Right forelimb (tissue), 1 donor: Measurements from ENCODE around the gene OR6J1.
"Not testable (repeated sequence)": the region's sequence is repeated elsewhere in the genome, so short reads cannot be mapped to it uniquely, and the experiment has no call there.

ENCODE experiments used
- DNase-seq: peaks from one replicate; pipeline ENCODE4 v3.0.0-alpha.2; 2018

Gene OR6J1

DNA sequence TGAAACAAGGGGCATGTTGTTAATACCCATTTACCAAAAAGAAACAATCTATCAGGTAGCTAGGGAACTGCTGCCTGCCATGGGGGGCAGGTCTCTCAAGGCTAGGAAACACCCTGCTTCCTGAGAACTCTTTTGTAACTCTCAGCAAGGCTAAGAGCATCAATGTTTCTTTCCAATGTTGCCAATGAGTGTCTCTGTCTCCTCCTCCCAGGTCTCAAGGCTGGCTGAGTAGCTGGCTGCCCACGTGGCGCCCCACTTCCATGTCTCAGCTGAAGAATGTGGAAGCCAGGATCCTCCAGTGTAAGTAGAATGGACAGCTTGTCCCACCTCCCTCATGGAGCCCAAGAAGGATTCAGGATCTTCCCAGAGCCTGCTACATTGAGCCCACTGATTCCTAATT is 42.7 kb downstream of the OR6J1 start:
- no peak for DNase-seq

DNA sequence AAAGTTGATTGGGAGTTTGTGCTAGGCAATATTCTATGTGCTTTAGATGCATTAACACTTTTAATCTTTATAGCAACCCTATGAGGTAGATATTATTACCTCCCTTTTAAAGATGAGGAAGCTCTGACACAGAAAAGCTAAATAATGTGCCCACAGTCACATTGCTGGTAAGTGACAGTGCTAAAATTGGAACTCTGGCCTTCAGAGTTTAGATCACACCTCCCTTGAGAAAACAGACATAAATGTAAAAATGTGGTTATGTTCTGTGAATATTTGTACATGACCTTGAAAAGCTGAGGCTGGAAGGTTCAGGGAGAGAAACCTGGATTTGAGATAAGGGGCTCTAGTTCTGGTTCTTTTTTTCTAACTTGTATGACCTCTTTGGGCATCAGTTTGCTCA is 44.1 kb downstream of the OR6J1 start:
- DNase-seq: no peak

DNA sequence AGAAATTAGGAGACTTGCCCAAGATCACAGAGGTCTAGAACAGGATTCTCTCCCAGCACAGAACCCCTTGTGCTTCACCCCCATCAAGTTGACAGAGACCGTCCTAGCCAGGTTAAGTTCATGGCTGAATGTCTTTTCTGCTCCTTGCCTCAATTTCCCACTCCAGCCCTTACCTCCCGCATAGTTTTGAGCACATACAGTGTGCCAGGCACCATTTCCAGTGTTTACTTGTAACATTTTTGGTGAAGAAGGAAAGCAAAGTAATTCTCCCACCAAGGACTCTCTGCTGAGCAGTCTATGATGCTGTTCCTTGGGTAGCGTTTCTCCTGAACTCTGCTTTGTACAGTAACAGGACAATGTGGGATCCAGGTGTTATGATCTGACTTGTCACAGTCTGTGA is 44.8 kb downstream of the OR6J1 start:
- no peak for DNase-seq

DNA sequence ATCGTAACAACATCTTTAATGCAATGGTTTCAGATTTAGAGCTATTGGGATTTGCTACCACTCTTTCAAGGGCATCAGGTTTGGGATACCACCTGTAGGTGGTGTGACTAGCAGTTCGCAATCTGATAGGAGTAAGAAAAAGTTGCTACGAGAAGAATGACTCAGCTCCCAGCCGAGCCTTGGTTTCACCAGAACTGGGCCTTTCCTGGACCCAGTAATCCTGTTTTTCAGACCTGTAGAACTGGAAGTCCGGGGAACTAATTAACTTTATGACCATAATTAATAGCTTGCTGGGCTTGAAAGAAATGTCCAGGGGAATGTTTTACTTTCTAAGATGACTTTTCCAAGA is 45.3 kb downstream of the OR6J1 start:
- DNase-seq: no peak

DNA sequence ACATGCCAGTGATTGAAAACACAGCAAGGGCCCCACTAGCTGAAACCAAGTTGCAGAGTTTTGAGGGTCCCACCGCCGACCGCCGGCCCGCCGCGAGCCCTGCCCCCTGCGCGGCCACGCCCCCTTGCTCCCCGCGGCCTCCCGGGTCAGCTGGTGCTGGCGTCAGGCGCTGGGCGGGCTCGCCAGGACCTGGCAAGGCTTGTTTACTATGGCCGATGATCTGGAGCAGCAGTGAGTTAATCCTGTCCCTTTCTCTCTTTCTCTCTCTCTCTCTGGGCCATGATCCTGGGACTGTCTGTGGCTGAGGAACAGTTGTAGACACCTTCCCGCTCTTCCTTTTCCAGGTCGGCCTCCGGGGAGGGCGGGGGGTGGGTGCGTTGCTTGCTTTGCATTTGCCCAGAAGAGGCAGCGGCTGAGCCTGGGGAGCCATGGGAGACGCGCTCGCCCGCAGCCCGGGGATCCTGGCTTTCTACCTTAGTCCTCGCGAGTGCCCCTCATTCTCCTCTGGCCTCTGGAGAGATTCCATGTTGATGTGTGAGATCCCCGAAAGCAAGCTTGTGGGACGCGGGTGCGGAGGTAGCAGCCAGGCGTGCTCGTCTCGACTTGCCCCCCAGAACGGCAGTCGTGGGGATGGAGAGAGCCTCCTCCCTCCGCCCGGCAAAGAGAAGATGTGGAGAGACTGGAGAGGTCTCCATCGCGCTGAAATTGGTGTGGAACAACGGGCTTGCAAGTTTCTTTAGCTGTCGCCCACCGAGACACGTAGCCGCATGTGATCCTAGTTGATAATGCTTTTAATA is 45.9 kb downstream of the OR6J1 start, which contains the start of gene ABHD4:
TSS of gene ABHD4 (plus strand) at position 202 of the 797 bp plus-strand sequence. CDS start at position 209, 7 bp downstream.
- DNase-seq: peak; percentile 91

DNA sequence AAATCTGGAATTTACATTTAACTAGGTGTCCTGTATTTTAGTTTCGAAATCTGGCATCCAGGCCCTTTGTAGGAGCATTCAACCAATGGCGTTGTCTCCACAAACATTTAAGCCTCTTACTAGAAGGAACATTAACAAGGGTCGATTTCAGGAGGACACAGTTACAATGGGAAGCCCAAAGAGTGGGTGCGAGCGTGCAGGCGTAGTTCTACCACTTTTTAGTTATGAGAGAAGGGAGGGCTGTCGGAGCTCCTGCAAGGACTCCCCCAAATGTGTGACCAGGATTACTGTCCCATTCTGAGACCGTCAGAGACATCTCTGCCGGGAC is 46.4 kb downstream of the OR6J1 start:
- DNase-seq: no peak

DNA sequence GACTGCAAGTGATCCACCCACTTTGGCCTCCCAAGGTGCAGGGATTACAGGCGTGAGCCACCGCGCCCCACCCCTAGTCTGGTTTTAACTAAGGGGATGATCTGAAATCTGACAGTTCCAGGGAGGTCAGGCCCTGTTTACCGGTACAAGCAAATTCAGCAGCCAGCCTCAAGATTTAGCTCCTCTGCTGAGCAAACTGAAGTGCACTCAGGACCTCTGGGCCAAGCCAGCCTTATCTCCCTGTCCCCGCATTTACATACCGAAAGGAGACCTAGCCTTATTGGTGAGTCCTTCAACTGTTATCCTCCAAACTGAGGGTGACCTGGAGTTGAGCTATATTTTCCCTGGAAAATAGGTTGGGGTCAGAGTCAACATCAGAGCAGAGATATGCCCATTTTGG is 46.9 kb downstream of the OR6J1 start:
- no peak for DNase-seq

DNA sequence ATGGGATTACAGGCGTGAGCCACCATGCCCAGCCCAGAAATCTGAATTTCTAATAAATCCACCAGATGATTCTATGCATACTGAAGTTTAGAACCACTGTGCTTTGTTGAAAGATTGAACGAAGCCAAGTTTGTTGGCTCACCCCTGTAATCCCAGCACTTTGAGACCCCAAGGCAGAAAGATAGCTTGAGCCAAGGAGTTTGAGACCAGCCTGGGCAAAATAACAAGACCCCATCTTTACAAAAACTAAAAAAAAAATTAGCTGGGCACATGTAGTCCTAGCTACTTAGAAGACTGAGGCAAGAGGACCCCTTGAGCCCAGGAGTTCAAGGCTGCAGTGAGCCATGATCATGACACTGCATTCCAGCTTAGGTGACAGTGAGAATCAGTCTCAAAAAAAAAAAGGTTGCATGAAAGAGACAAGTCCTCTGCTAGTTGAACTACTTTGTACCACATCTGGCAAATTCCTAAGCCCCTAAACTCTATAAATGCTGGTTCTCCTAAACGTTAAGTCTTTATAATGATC is 47.7 kb downstream of the OR6J1 start:
- no peak for DNase-seq

DNA sequence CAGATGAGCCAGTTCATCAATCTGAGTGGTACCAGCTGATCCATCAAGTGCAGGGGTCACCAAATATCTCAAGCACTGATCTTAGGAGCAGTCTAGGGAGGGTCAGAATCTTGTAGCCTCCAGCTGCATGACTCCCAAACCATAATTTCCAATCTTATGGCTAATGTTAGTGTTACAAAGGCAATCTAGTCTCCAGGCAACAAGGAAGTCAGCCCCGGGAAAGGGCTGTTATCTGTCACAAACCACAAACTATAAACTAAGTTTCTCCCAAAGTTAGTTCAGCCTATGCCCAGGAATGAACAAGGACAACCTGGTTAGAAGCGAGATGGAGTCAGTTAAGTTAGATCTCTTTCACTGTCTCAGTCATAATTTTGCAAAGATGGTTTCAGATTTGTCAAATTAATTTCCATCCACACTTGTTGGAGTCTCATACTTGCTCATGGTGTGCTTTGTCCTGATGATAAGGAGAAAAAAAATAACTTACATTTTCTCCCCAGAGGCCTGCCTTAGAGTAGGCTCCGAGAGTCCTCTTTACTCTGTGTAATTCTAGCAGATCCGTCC is 49.9 kb downstream of the OR6J1 start:
- DNase-seq: no peak

DNA sequence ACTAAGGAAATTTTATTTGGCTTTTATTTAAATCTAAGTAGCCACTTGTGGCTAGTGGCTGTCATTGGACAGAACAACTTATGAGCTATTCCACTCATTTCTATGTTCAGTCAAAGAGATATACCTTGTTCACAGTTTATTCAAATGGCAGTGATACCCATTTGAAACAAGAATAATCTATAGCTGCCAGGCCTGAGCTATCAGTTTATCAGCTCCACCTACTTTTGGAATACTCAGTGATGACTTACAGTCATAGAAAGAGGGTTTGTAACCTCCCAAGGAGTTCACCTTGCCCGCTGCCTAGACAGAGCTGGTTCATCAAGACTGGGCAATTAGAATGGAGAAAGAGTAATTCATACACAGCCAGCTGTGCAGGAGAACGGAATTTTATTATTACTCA is 50.6 kb downstream of the OR6J1 start:
- no peak for DNase-seq

DNA sequence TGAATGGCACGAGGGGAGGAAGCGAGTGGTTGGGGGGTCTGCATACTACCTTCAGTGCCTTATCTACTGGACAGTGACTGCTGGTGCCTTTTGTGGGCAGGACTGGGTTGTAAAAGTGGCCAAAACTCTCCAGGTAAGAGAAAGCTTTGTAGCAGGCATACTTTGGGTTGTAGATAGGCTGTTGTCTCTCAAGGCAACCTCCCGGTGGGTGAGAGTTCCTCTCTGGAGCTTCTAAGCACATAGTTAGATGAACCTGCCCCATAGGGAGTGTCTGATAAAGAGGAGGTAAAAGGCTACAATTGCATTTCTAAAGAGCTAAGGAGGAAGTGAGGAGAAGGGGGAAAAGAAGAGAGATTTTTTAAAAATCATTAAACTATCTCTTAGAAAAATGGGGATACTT is 51.0 kb downstream of the OR6J1 start:
- no peak for DNase-seq

DNA sequence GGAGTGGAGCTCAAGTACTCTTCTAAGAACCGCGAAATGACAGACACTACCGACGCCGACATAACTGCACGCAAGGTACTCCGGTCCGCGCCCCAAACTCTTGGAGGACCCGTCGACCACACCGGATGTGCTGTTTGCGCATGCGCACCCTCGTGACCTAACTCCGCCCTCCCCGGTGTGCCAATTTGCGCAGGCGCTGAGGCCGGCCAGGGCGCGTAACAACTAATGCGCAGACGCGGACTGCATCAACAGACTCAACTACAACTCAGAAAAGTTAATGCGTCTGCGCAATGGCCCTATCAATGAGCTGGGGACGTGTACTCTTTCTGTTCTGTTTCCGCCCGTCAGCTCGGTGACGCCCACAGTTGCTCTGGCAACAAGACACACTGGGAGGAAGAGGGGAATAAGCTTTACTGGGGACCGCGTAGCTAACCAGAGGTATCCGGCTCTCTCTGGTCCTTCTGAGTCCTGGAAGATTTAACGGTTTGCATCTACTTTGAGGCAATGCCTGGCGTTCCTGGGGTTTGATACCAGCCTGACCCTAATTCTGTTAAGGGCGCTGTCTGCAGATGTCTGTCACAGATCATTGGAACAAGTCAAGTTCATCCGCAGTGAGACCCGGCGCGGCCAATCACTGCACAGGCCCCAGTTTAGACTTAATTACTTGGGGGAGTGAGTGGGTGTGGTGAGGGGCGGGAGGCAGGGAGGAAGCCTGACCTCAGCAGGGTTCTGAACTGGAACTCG is 54.9 kb downstream of the OR6J1 start, which contains the start of gene DAD1:
TSS of gene DAD1 (minus strand) at position 129 of the 744 bp plus-strand sequence. CDS start at position 62, 67 bp downstream.
- peak; percentile 100 for DNase-seq

DNA sequence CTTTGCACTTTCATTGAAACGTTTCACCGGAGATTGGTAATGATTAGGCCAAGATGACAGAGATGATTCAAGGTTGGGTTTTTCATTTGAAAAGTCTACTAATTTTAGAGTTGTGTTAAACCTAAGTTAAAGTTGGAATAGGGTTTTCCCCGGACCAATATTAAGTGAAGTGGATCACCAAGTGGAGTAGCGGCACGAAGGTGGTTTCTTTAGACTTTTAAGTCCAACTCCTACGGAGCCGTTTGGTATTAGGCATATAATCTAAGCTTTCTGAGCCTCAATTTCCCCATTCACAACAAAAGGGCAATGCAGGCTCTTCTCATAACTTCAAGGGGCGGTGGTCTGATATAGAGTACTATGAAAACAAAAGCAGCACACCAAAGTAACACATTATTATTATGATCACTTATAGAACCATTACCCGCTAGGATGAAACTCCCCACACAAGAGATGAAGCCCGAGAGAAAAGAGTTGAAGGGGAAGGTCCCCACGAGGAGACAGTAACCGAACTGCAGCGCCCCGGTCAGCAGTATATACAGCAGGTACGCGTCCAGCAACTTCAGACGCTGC is 55.5 kb downstream of the OR6J1 start:
- DNase-seq: no peak

DNA sequence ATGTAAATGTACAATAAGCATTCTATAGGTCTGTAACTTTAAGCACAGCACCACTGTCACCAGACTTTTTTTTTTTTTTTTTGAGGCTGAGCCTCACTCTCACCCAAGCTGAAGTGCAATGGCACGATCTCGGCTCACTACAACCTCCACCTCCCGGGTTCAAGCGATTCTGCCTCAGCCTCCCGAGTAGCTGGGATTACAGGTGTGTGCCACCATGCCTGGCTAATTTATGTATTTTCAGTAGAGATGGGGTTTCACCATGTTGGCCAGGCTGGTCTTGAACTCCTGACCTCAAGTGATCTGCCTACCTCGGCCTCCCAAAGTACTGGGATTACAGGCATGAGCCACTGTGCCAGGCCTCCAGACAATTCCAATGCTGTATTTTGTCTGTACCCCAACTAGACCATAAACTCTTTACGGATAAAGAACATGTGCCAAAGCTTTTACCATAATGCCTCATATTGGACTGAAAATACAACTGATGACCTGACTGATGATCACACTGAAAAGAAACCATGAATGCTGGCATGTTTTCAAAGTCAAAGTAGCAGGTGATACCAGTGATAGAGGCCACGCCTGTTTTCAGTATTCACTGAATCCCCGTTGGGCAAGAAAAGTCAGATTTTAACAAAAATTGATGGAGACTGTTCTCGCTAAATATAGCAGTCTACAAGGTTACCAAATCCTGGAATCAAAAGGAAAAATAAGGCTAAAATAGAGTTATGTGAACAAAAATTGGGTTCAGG is 56.3 kb downstream of the OR6J1 start:
- not testable (repeated sequence) for DNase-seq

DNA sequence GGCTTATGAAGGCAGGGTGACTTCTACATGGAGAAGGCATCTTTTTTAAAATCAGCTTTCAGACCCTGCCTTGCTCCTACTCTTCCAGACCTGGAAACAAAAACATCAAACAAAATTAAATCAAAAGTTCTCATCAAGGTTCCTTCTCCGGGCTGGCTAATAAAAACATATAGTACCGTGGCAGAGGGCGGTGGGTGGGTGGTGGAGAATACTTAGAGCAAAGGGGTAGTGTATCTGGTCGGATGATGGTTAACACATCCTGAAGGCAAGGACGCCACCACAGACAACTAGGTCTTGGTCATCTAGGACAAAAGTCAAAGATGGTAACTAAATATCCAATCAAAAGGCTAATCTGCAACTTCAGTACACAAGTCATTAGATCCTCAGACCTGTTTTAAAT is 56.9 kb downstream of the OR6J1 start:
- no peak for DNase-seq

DNA sequence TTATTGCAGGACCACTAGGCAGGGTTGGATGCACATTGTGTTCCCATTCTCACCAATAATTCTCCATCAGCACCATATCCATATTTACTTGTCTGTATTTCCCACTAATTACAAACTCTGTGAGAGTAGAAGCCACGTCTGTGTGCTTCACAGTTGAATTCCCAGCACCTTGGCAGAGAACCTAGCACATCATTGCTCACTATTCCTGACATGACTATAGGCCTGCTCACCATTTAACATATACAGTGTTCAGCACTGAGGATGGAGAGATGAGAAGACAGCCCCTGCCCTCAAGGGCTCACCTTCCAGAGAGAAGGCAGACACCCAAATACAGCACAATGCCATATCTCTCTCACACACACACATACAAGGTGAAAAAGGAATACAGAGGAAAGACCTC is 60.2 kb downstream of the OR6J1 start:
- DNase-seq: no peak
